Neural crest cell (in vitro differentiated cells): ENCODE results near the gene TK1. TPM values are rescaled to one million over a fixed set of nuclear protein-coding genes. Genes with fewer than 3 reads are reported as not detected.
A peak's percentile ranks its signal among the peaks of the same experiment; 100 is the strongest.

ENCODE experiments used
- DNase-seq: peaks from one replicate; pipeline ENCODE4 v3.0.0; 2021; ENCODE audit warnings: low read depth, mixed read lengths, low spot score
- H3K27ac Mint-ChIP-seq: one replicate; pipeline ENCODE4 v1.8.0; 2021; ENCODE audit warnings: mild to moderate bottlenecking, mixed read lengths; ENCODE audit not compliant: unreplicated experiment
- H3K27me3 Mint-ChIP-seq: 2 replicates; pipeline ENCODE4 v1.8.0; 2021; ENCODE audit warnings: low read depth, mild to moderate bottlenecking, mixed read lengths
- H3K36me3 Mint-ChIP-seq: 2 replicates; pipeline ENCODE4 v1.8.0; 2021; ENCODE audit warnings: low read depth, mild to moderate bottlenecking, mixed read lengths
- H3K4me1 Mint-ChIP-seq: 2 replicates; pipeline ENCODE4 v1.8.0; 2021; ENCODE audit warnings: mixed read lengths
- H3K4me3 Mint-ChIP-seq: one replicate; pipeline ENCODE4 v1.8.0; 2021; ENCODE audit warnings: mild to moderate bottlenecking, mixed read lengths
- H3K9me3 Mint-ChIP-seq: 2 replicates; pipeline ENCODE4 v1.8.0; 2021; ENCODE audit warnings: mixed read lengths
- CTCF ChIP-seq: fragments of 200-600 bp; sonication (generic); conservative IDR thresholded peaks from 2 replicates; pipeline ENCODE4 v1.5.0; 2021; ENCODE audit warnings: antibody characterized with exemption, mild to moderate bottlenecking
- total RNA-seq: library from RNA; stranded (reverse); gene quantifications from 2 replicates; pipeline ENCODE4 v1.2.1, GENCODE V29; 2021

The TK1 gene
- total RNA-seq, 1 donor from 2014 or later = 53.9 TPM

GRCh38 chr17:78135858-78136500, 50.9 kb downstream of the TK1 start:
- peaks cover 6% of the 10 kb centered on the region for H3K4me1 Mint-ChIP-seq
- peak overlapping the region; percentile 45 for H3K27ac Mint-ChIP-seq
- DNase-seq = no peak
- H3K36me3 Mint-ChIP-seq = no peaks in the 10 kb centered on the region
- peaks cover 22% of the 10 kb centered on the region for H3K27me3 Mint-ChIP-seq
- no peak for TF ChIP-seq CTCF
- peaks cover 3% of the 10 kb centered on the region for H3K9me3 Mint-ChIP-seq
- no peak overlapping the region for H3K4me3 Mint-ChIP-seq

- DNase-seq = no peak
- H3K4me1 Mint-ChIP-seq = peaks cover 10% of the 10 kb centered on the region
- peaks cover 27% of the 10 kb centered on the region for H3K27me3 Mint-ChIP-seq
- no peaks in the 10 kb centered on the region for H3K9me3 Mint-ChIP-seq
- no peak overlapping the region for H3K4me3 Mint-ChIP-seq
- no peaks in the 10 kb centered on the region for H3K36me3 Mint-ChIP-seq
- H3K27ac Mint-ChIP-seq = no peak overlapping the region
- TF ChIP-seq CTCF = no peak
Observed at GRCh38 chr17:78134899-78135385, 51.9 kb downstream of the TK1 start.

- DNase-seq = peak; percentile 40
- Mint-ChIP-seq H3K36me3 (no peaks in the 10 kb centered on the region), H3K4me3 (peak overlapping the region; percentile 23), H3K9me3 (no peaks in the 10 kb centered on the region), H3K27me3 (peaks cover 30% of the 10 kb centered on the region), H3K4me1 (peaks cover 14% of the 10 kb centered on the region), H3K27ac (no peak overlapping the region)
- TF ChIP-seq CTCF = peak; percentile 58
Observed at GRCh38 chr17:78133971-78134898, 52.6 kb downstream of the TK1 start.

- no peaks in the 10 kb centered on the region for H3K36me3 Mint-ChIP-seq
- DNase-seq = no peak
- peaks cover 32% of the 10 kb centered on the region for H3K27me3 Mint-ChIP-seq
- H3K4me1 Mint-ChIP-seq = peaks cover 21% of the 10 kb centered on the region
- H3K27ac Mint-ChIP-seq = no peak overlapping the region
- TF ChIP-seq CTCF = no peak
- peak overlapping the region; percentile 38 for H3K4me3 Mint-ChIP-seq
- no peaks in the 10 kb centered on the region for H3K9me3 Mint-ChIP-seq
Observed at GRCh38 chr17:78133179-78133951, 53.5 kb downstream of the TK1 start.

GRCh38 chr17:78132767-78133178, 54.1 kb downstream of the TK1 start:
- H3K4me3 Mint-ChIP-seq = peak overlapping the region; percentile 38
- H3K9me3 Mint-ChIP-seq = no peaks in the 10 kb centered on the region
- peaks cover 21% of the 10 kb centered on the region for H3K4me1 Mint-ChIP-seq
- no peak overlapping the region for H3K27ac Mint-ChIP-seq
- no peaks in the 10 kb centered on the region for H3K36me3 Mint-ChIP-seq
- no peak for TF ChIP-seq CTCF
- DNase-seq = no peak
- peaks cover 32% of the 10 kb centered on the region for H3K27me3 Mint-ChIP-seq
